Suppressor macrophage treated with lipopolysaccharide for 1 hour (primary cell): ENCODE results near the gene FBRSL1.
"Not testable (repeated sequence)": the region's sequence is repeated elsewhere in the genome, so short reads cannot be mapped to it uniquely, and the experiment has no call there.

ENCODE experiments used
- DNase-seq, 3 donors: peaks; one replicate each; pipeline ENCODE4 v3.0.0-alpha.2; 2020 to 2022

Gene FBRSL1

DNA sequence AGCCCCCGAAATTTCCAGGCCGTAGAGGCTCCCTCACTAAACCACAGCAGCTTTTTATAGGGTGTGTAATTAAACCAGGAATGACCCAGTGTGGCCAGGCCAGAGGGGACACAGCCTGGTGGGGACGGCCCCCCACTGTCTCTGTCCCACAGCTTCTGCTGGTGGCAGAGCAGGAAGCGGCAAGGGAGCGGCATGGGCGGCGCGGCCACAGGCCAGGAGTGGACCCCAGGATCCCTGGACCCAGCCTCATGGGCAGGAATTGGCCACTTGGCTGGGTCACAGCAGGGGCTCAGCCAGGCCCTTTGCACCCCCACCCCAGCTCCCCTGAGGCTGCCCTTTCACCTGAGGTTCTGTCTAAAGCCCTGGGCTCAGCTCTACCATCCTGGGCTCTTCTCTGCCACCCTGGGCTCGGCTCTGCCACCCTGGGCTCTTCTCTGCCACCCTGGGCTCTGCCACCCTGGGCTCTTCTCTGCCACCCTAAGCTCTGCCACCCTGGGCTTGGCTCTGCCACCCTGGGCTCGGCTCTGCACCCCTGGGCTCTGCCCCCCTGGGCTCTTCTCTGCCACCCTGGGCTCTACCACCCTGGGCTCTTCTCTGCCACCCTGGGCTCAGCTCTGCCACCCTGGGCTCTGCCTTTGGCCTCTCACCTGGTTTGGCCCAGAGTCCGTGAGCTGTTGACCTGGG is 39.3 kb downstream of the FBRSL1 start:
- DNase-seq = no peak

- DNase-seq = peak; percentile 48 to 69 (median 58)
These were observed 40.0 kb downstream of the FBRSL1 start for GRCh38 chr12:132529906-132530305.

- DNase-seq = no peak
These were observed 40.5 kb downstream of the FBRSL1 start for GRCh38 chr12:132530447-132530846.

- DNase-seq = no peak
These were observed 40.9 kb downstream of the FBRSL1 start for GRCh38 chr12:132530851-132531250.

DNA sequence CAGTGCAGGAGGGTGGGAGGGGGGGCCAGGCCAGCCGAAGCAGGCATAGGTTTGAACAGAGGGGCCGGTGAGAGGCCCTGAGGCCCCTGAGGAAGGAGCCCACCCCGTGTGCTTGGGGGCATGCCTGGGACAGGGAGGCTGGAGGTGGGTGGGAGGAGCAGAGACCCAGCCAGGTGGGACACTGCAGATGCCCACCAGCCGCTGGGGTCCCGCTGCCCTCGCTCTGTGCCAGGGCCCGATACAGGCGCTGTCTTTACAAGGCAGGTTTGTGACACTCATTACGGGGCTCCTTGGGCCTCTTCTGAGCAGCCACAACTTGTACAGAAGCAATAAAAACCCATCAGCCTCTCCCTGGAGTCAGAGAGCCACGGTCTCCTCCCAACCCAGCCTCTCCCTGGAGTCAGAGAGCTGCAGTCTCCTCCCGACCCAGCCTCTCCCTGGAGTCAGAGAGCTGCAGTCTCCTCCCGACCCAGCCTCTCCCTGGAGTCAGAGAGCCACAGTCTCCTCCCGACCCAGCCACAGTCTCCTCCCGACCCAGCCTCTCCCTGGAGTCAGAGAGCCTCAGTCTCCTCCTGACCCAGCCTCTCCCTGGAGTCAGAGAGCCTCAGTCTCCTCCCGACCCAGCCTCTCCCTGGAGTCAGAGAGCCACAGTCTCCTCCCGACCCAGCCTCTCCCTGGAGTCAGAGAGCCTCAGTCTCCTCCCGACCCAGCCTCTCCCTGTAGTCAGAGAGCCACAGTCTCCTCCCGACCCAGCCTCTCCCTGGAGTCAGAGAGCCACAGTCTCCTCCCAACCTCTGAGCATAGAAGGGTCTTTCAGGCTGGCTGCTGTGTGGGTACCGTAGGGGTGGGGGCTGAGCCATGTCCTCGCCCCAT is 43.0 kb downstream of the FBRSL1 start:
- DNase-seq = not testable (repeated sequence)

DNA sequence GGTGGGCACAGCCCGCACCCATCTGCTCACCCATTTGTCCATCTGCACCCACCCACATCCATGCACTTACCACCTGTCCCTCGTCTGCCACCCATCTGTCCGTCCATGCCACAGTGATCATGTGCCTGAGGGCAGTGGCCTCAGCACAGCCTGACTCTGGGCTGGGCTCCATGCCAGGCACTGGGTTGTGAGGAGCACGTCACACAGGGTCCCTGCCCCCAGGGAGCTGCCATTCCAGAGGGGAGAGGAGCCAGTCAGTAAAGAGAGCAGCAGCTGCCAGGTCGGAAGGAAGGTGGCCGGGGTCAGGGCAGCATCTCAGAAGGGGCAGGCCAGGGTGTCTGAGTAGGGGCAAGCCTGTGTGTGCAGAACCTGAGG is 43.6 kb downstream of the FBRSL1 start:
- no peak for DNase-seq

DNA sequence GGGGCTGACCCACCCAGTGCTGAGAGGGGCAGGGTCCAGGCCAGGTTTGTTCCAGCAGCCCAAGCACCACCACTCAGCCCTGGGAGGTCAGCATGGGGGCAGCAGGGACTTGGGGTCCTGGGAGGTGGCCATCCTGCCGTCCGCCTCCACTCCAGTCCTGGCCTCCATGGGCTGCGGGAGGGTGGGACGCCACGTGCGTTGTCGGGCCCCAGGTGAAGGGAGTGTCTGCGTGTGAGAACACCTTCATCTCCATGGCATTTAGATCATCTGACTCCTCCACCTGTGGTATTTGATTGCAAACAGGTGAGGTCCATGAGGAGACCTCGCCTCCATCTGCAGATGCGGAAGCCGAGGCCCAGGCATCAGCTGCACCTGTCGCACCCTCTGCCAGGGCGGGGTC is 44.1 kb downstream of the FBRSL1 start:
- DNase-seq = no peak

DNA sequence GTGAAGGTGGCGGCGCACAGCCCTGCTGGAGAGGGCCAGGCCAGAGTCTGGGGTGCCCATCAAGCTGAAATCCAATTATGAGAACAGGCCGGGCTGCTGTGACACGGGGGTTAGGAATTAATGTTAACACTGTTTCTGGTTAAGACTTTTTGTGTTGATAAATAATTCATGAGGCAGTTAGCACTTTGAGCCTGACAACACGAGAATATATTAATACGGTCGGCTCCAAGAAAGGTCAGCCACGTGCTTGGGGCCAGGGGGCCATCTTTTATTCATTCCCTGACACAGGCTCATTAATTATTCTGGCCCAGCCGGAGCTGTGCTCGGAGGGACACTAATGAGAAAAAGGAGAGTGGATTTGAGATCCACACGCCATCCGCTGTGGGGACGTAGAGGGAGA is 45.1 kb downstream of the FBRSL1 start:
- no peak for DNase-seq

DNA sequence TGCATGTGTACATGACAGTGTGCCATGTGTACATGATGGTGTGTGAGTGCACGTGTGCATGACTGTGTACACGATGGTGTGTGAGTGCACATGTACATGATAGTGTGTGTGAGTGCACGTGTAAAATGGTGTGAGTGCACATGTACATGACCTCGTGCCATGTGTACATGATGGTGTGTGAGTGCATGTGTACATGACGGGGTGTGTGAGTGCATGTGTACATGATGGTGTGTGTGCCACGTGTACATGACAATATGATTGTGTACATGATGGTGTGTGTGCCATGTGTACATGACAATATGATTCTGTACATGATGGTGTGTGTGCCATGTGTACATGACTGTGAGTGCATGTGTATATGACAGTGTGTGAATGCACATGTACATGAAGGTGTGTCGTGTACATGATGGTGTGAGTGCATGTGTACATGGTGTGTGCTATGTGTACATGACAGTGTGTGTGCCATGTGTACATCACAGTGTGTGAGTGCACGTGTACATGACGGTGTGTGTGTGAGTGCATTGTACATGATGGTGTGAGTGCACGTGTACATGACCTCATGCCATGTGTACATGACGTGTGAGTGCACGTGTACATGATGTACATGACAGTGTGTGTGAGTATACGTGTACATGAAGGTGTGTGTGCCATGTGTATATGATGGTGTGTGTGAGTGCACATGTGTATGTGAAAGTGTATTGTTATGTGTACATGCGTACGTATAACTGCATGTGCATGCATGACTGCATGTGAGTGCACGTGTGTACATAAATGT is 46.3 kb downstream of the FBRSL1 start:
- no peak for DNase-seq

- DNase-seq = peak; percentile 18 to 31 (median 27)
These were observed 47.1 kb downstream of the FBRSL1 start for GRCh38 chr12:132537049-132537448.

DNA sequence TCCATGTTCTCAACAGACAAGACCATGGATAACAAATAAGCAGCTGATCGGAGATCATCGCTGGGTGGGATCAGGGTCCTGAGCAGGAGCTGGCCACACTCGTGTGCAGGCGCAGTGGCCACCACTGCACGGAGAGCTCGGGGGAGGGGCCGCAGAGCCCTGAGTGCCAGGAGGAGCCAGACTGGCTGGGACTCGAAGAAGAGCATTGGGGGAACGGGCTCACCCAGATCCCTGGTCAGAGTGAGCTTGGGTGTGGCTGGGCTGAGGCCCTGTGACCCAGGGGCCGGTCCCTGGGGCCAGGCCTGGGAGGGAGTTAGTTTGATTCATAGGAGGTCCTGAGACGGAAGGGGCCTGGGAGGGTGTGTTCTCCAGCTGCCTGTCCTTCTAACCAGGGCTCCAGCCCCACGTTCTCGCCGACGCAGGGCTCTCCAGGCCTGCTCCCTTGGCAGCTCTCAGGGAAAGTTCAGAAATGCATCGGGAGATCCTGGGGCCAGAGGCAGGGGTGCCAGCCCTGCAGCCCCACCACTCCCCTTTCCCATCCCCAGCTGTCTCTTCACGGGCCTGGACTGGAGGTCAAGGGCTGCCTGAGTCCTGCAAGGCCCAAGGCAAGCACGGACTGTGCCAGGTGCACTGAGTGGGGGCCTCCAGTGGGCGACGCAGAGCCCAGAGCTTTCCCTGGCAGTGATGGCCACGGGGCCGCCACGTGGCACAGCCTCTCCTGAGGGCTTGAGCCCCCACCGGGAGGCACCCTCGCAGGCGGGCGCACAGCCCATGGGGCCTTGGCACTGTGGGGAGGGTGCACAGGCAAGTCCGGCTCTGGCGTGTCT is 48.1 kb downstream of the FBRSL1 start:
- DNase-seq = no peak

- no peak for DNase-seq
These were observed 48.7 kb downstream of the FBRSL1 start for GRCh38 chr12:132538663-132538990.

DNA sequence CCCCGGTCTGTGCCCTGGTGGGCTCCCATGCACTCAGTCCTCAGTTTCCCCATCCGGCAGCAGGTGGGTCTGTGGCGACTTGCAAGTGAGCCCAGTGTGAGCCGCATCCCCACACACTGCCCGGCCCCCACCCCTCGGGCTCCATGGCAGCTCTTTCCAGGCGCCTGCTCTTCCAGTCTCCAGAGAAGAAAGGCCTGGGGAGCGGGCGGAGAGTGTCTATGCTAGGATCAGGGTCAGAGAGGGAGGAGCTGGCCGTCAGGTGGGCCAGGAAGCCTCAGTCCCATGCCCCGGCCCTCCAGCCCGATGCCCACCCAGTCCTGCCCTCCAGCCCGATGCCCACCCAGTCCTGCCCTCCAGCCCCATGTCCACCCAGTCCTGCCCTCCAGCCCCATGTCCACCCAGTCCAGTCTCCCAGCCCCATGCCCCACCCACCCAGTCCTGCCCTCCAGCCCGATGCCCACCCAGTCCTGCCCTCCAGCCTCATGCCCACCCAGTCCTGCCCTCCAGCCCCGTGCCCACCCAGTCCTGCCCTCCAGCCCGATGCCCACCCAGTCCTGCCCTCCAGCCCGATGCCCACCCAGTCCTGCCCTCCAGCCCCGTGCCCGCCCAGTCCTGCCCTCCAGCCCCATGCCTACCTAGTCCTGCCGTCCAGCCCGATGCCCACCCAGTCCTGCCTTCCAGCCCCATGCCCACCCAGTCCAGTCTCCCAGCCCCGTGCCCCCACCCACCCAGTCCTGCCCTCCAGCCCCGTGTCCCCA is 49.2 kb downstream of the FBRSL1 start:
- DNase-seq = no peak

GRCh38 chr12:132540436-132540835 is 50.5 kb downstream of the FBRSL1 start:
- DNase-seq = no peak

GRCh38 chr12:132541200-132541599 is 51.2 kb downstream of the FBRSL1 start:
- DNase-seq = no peak

DNA sequence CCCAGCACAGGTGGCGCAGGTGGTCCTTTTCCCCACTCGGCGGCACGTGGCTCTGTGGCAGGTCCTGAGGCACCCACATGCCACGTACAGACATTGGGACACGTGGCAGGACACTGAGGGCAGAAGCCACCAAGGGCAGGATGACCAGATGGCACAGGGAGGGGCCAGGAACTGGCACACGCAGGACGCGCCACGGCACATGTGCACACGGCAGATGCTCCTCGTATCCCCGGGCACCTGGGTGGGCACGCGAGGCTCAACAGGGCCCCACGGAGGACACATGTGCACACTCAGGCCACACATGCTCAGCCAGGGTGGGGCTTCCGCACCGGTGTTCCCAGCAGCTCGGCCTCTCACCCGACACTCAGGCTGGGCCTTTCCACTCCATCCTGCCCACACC is 52.0 kb downstream of the FBRSL1 start:
- no peak for DNase-seq

DNA sequence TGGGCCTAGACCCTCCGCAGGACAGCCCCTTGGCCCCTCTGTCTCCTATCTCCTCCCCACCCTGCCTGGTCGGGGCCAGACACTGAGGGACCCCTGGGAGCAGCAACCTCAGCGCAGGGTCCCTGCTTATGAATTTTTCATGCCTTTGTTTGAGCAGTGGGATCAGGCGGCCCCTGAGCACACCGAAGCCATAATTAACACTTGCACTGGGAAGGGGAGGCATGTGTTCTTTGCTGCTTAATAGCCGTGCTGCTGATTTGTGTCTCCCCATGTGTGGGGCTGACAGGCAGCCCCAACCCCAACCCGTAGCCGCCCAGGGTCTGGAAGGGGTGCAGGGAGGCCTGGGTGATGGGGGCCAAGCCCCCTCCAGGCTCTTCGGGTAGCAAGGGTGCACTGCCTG is 52.7 kb downstream of the FBRSL1 start:
- DNase-seq = no peak

DNA sequence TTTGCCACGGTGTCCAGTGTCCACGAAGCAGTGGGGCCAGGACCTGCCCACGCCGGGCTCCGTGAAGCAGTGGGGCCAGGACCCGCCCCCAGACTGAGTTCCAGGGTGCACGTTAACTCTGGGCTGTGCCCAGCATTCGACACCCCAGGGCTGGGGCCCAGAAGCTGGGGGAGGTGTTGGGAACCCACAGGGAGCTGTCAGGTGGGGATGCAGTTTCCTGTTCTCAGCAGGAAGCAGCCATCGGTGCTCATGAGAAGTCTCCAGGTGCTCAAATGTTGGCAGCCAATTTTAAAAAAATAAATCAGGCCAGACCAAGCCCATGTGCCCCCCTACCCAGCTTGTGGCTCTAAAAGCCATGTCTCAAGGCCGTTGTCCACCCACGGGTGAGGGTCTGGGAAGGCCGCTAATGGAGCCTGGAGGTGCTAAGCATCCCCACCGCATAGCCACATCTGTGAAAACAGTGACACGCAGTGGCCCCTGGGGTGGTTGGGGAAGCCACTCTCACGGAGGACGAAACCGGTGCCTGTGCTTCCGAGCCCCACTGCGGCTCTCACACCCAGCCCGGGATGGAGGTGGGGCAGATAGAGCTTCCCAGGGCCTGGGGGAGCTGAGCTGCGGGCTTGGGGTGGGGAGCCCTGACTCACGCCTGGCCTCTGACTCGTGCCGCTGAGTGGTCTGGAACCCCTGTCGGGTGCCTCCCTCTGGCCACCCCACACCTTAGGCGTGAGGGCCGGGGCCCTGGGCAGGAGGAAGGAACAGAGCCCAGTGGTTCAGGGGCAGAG is 53.5 kb downstream of the FBRSL1 start:
- DNase-seq = no peak

- DNase-seq = no peak
These were observed 54.1 kb downstream of the FBRSL1 start for GRCh38 chr12:132544080-132544397.

- no peak for DNase-seq
These were observed 54.5 kb downstream of the FBRSL1 start for GRCh38 chr12:132544498-132544897.

GRCh38 chr12:132545164-132545953 is 55.4 kb downstream of the FBRSL1 start:
- DNase-seq = no peak
